Endothelial cell of coronary artery (primary cell): ENCODE results near the gene EPHX1. TPM values are rescaled to one million over a fixed set of nuclear protein-coding genes. Genes with fewer than 3 reads are reported as not detected.

Experiments
- total RNA-seq: library from RNA; depleted of rRNA; stranded (reverse); fragments of >200 nt; gene quantifications from 2 replicates; pipeline ENCODE4 v1.2.3, GENCODE V29; 2014

The EPHX1 gene
- 7.4 and 10.1 TPM in 2 replicates for total RNA-seq

GRCh38 chr1:225809842-225810578 lies at the start of gene EPHX1:
Gene EPHX1 (plus strand): TSS chr1:225810124. CDS start chr1:225828730, 18,606 bp downstream.

GRCh38 chr1:225777583-225778336 lies 32.2 kb upstream of the EPHX1 start, which contains the start of gene SRP9:
Gene SRP9 (plus strand): TSS chr1:225777826. CDS start chr1:225777941, 115 bp downstream.

GRCh38 chr1:225881959-225882693 lies 72.2 kb downstream of the EPHX1 start, which contains the start of gene TMEM63A:
Gene TMEM63A (minus strand): TSS chr1:225882380. CDS start chr1:225877580, 4,800 bp downstream.

GRCh38 chr1:225888898-225889601 lies 79.1 kb downstream of the EPHX1 start, which contains the start of gene LEFTY1:
Gene LEFTY1 (minus strand): TSS chr1:225889146. CDS start chr1:225889066, 80 bp downstream.

Other genes starting within 250 kb of the EPHX1 start
- gene ENAH, start 157.0 kb upstream of the EPHX1 start, total RNA-seq: 64.1 and 104 TPM in 2 replicates
- gene SRP9, start 32.3 kb upstream of the EPHX1 start, total RNA-seq: 183 and 186 TPM in 2 replicates
- 10.0 and 24.7 TPM in 2 replicates for gene TMEM63A, start 72.3 kb downstream of the EPHX1 start, total RNA-seq
- not detected in 2 replicates for gene LEFTY1, start 79.0 kb downstream of the EPHX1 start, total RNA-seq
- gene PYCR2, start 114.1 kb downstream of the EPHX1 start, total RNA-seq: 31.6 and 36.3 TPM in 2 replicates
- gene LEFTY2, start 131.1 kb downstream of the EPHX1 start, total RNA-seq: under 0.01 and 0.09 TPM in 2 replicates
- gene SDE2, start 189.2 kb downstream of the EPHX1 start, total RNA-seq: 20.6 and 23.8 TPM in 2 replicates